Activated naive CD8-positive, alpha-beta T cell (primary cell): Measurements from ENCODE around the gene TCEA2.

Experiments used
- H3K27ac Mint-ChIP-seq: one replicate; pipeline ENCODE4 v1.8.0; 2021; ENCODE audit warnings: mixed read lengths
- H3K27me3 Mint-ChIP-seq: one replicate; pipeline ENCODE4 v1.8.0; 2021; ENCODE audit warnings: mixed read lengths
- H3K36me3 Mint-ChIP-seq: one replicate; pipeline ENCODE4 v1.8.0; 2021; ENCODE audit warnings: mixed read lengths
- H3K4me1 Mint-ChIP-seq: one replicate; pipeline ENCODE4 v1.8.0; 2021; ENCODE audit warnings: low read depth, mixed read lengths
- H3K4me3 Mint-ChIP-seq: one replicate; pipeline ENCODE4 v1.8.0; 2021; ENCODE audit warnings: mild to moderate bottlenecking, mixed read lengths
- H3K9me3 Mint-ChIP-seq: one replicate; pipeline ENCODE4 v1.8.0; 2021; ENCODE audit warnings: low read depth, mixed read lengths

Gene TCEA2

GRCh38 chr20:64031822-64032314, 31.1 kb upstream of the TCEA2 start:
- H3K4me3 Mint-ChIP-seq: no peak overlapping the region
- H3K36me3 Mint-ChIP-seq: peaks cover 2% of the 10 kb centered on the region
- H3K27ac Mint-ChIP-seq: no peak overlapping the region
- no peaks in the 10 kb centered on the region for H3K9me3 Mint-ChIP-seq
- peaks cover 19% of the 10 kb centered on the region for H3K4me1 Mint-ChIP-seq
- H3K27me3 Mint-ChIP-seq: no peaks in the 10 kb centered on the region

- Mint-ChIP-seq H3K36me3 (peaks cover 2% of the 10 kb centered on the region), H3K4me3 (no peak overlapping the region), H3K27me3 (no peaks in the 10 kb centered on the region), H3K4me1 (peaks cover 22% of the 10 kb centered on the region), H3K27ac (no peak overlapping the region), H3K9me3 (no peaks in the 10 kb centered on the region)
Observed at GRCh38 chr20:64032706-64033624, 30.0 kb upstream of the TCEA2 start.

GRCh38 chr20:64033981-64034493, 29.0 kb upstream of the TCEA2 start:
- H3K27ac Mint-ChIP-seq: peak overlapping the region; percentile 66
- no peak overlapping the region for H3K4me3 Mint-ChIP-seq
- no peaks in the 10 kb centered on the region for H3K9me3 Mint-ChIP-seq
- peaks cover 22% of the 10 kb centered on the region for H3K4me1 Mint-ChIP-seq
- peaks cover 2% of the 10 kb centered on the region for H3K36me3 Mint-ChIP-seq
- H3K27me3 Mint-ChIP-seq: no peaks in the 10 kb centered on the region

DNA sequence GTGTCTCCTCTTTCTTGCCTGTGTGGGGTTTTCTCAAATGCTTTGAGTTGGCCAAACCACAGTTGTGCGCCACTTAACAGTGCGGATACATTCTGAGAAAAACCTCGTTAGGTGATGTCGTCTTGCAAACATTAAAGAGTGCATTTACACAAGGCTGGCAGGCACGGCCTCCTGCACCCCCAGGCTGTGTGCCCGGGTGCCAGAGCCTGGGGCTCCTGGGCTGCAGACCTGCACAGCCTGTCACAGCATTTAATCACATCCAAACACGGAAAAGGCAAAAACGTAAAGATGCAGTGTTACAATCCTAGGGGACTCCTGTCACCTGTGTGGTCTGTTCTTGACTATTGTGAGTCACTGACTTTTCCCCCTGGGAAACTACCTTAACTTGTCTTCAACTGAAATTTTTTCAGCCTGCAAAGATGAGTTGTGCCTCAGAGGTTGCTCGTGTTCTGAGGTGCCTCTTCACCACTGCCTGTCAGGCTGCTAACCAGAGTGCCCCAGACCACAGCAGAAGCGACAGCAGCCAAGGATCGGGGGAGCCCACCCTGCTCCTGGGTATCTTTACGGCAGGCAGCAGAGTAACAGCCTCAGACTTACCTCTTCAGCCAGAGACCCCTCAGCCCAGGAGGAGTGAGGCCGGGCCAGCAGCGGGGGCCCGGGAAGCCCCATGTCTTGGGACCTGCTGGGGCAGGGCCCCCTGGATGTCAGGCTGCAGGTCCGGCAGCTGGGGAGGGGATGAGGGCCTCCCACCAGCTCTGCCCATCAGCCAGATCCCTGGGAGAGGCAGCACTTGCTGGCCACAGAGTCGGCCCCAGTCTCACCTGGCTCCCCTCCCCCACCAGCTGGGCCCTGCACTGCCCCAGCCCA, 27.7 kb upstream of the TCEA2 start:
- H3K27me3 Mint-ChIP-seq: no peaks in the 10 kb centered on the region
- H3K36me3 Mint-ChIP-seq: peaks cover 2% of the 10 kb centered on the region
- H3K9me3 Mint-ChIP-seq: no peaks in the 10 kb centered on the region
- H3K4me1 Mint-ChIP-seq: peaks cover 31% of the 10 kb centered on the region
- H3K27ac Mint-ChIP-seq: peak overlapping the region; percentile 92
- peak overlapping the region; percentile 74 for H3K4me3 Mint-ChIP-seq

DNA sequence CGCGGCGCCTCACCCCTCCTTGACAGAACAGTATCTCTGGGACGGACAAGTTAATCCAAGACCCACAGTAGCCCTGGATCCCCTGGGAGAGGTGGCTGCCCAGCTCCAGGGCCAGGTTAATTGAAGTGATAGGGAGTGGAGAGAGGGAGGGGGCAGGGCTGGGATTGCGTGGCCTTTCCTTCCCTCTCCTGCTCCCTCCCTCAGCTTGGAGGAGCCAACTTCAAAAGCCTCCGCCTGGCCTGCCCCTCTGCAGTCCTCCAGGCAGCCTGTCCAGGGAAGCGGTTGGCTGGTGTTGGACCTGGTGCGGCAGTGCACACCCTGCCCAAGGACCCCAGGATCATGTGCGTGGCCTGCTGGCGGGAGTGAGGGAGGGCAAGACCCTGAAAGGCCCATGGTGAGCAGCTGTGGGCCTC, 27.1 kb upstream of the TCEA2 start, which contains the start of gene C20orf204:
Gene C20orf204, plus strand, starts transcription at position 250 of the 413 bp plus-strand sequence. Its CDS starts 142 bp downstream, at position 392.
- Mint-ChIP-seq H3K9me3 (no peaks in the 10 kb centered on the region), H3K4me1 (peaks cover 33% of the 10 kb centered on the region), H3K4me3 (peak within 1 kb of the TSS; percentile 74), H3K27me3 (no peaks in the 10 kb centered on the region), H3K27ac (peak within 1 kb of the TSS; percentile 92), H3K36me3 (peaks cover 2% of the 10 kb centered on the region)

GRCh38 chr20:64036346-64037198, 26.4 kb upstream of the TCEA2 start:
- Mint-ChIP-seq H3K4me1 (peaks cover 37% of the 10 kb centered on the region), H3K9me3 (no peaks in the 10 kb centered on the region), H3K27ac (peak overlapping the region; percentile 34), H3K27me3 (no peaks in the 10 kb centered on the region), H3K4me3 (no peak overlapping the region), H3K36me3 (peaks cover 2% of the 10 kb centered on the region)

GRCh38 chr20:64037199-64037497, 25.9 kb upstream of the TCEA2 start:
- H3K4me1 Mint-ChIP-seq: peaks cover 38% of the 10 kb centered on the region
- no peak overlapping the region for H3K4me3 Mint-ChIP-seq
- no peaks in the 10 kb centered on the region for H3K9me3 Mint-ChIP-seq
- no peaks in the 10 kb centered on the region for H3K27me3 Mint-ChIP-seq
- no peak overlapping the region for H3K27ac Mint-ChIP-seq
- peaks cover 2% of the 10 kb centered on the region for H3K36me3 Mint-ChIP-seq

DNA sequence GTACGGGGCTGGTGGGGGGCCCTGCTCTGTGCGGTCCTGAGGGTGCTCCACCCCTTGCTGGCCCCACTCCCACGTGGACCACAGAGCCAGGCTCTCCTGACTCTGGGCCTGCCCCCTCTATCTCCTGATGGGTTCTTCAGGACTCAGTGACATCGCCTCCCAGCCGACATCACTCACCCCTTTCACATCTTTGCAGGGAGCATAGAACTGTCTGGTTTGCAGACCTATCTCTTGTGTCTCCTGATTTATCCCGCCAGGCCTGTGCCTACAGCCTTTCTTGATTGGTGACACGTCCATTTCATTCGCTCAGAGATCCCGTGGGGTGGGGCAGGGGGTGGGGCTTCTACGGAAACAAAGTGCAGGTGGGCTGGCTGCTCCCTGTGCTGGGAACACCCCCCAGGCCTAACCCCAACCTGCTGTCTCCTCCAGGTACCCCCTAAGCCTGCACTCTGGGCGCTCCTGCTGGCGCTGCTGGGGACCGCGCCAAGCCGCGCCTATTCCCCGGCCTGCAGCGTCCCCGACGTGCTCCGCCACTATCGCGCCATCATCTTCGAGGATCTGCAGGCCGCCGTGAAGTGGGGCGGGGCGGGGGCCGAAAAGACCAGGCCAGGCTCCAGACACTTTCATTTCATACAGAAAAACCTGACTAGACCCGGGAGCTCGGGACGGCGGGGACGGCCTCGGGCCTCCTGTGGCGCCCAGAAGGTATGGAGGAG, 25.3 kb upstream of the TCEA2 start:
- Mint-ChIP-seq H3K27me3 (no peaks in the 10 kb centered on the region), H3K9me3 (no peaks in the 10 kb centered on the region), H3K4me1 (peaks cover 38% of the 10 kb centered on the region), H3K36me3 (peaks cover 2% of the 10 kb centered on the region), H3K27ac (peak overlapping the region; percentile 75), H3K4me3 (peak overlapping the region; percentile 71)

GRCh38 chr20:64038224-64038564, 24.8 kb upstream of the TCEA2 start:
- H3K27ac Mint-ChIP-seq: no peak overlapping the region

GRCh38 chr20:64038565-64039292, 24.3 kb upstream of the TCEA2 start:
- Mint-ChIP-seq H3K27me3 (no peaks in the 10 kb centered on the region), H3K36me3 (peaks cover 2% of the 10 kb centered on the region), H3K4me3 (peak overlapping the region; percentile 32), H3K4me1 (peaks cover 40% of the 10 kb centered on the region), H3K27ac (no peak overlapping the region), H3K9me3 (no peaks in the 10 kb centered on the region)

More at GRCh38 chr20:64038224-64038564, 24.8 kb upstream of the TCEA2 start:
- Mint-ChIP-seq H3K9me3 (no peaks in the 10 kb centered on the region), H3K4me3 (no peak overlapping the region), H3K27me3 (no peaks in the 10 kb centered on the region), H3K36me3 (peaks cover 2% of the 10 kb centered on the region), H3K4me1 (peaks cover 38% of the 10 kb centered on the region)

DNA sequence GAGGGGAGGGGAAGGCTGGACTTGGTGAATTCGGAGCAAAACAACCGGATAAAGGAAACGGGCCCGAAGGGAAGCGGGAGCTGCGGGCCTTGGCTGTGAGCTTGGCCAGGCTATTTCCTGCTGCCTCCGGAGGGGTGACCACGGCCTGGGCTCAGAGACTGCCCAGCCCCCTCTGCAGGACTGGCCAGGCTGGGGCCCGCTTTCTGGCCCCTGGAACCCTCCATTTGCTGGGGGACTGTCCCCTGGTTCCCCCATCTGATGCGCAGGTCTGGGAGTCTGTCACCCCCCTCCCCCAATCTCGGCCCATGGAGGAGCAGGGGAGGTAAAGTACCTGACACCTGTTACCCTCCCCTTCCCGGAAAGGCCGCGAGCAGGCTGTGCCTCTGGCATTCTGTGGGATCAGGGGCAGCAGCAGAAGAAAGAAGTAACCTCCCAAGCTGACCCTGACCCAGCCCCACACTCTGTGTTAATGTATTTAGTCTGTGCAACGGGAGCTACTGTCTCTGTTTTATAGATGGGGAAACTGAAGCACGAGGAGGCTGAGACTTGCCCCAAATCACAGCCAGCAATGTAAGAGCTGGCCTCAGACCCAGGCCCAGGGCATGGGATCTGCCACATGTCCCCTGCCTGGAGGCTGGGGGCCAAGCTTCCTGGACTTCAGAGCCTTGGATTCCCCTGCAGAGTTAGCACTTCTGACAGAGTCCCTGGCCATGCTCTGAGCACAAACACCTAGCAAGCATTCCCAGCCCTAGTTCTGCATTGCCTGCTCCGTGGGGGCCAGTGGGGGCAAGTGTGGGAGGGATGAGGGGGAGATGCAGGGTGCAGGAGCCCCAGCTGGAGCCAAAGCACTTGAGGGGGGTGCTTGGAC, 23.5 kb upstream of the TCEA2 start:
- Mint-ChIP-seq H3K4me1 (peaks cover 40% of the 10 kb centered on the region), H3K36me3 (peaks cover 2% of the 10 kb centered on the region), H3K27me3 (no peaks in the 10 kb centered on the region), H3K4me3 (peak overlapping the region; percentile 65), H3K9me3 (no peaks in the 10 kb centered on the region), H3K27ac (no peak overlapping the region)

- no peaks in the 10 kb centered on the region for H3K27me3 Mint-ChIP-seq
- H3K4me1 Mint-ChIP-seq: peaks cover 34% of the 10 kb centered on the region
- peak overlapping the region; percentile 64 for H3K4me3 Mint-ChIP-seq
- H3K9me3 Mint-ChIP-seq: no peaks in the 10 kb centered on the region
- peak overlapping the region; percentile 79 for H3K27ac Mint-ChIP-seq
- H3K36me3 Mint-ChIP-seq: peaks cover under 1% of the 10 kb centered on the region
Observed at GRCh38 chr20:64040231-64041039, 22.6 kb upstream of the TCEA2 start.
